CD4-positive, alpha-beta T cell treated with Interferon alpha-2 for 1 hour (primary cell): ENCODE data around the gene CDH26.
"Not testable (repeated sequence)": the region's sequence is repeated elsewhere in the genome, so short reads cannot be mapped to it uniquely, and the experiment has no call there.

Experiments
- DNase-seq, 2 donors: peaks; one replicate each; pipeline ENCODE4 v3.0.0-alpha.2; 2020 to 2022

The CDH26 gene

DNA sequence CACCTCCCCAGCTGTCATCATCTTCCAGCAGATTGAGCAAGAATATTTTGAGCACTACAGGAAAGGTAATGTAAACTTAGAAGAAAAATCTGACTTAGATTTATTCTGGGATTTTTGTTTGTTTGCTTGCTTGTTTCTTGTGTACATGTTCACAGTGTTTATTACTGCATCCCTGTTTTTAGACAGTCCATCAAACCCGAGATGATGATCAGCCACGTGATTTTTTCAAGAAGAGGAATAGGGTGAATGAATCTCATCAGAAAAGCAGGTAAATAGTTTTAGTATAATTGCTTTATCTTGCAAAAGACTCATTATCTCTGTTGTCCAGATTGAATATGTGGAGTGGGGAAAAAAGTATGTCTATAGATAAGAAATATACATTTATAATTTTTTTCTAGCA is 16.0 kb upstream of the CDH26 start:
- no peak for DNase-seq

DNA sequence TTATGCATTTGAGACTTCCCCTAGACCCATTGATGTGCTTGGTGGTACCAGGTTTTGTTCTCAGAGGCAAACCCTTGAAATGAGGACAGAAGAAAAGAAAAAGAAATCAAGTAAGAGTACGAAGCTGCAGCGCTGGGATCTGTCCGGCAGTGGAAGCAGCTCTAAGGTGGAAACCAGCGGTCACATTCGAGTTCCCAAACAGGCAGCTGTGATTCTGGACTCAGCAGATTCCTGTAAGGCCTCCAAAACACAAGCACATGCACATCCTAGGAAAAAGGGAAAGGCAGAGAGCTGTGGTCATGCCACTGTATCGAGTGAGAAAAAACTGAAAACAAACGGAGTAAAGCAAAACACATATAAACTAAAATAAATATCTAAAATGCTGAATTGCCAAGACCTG is 13.5 kb upstream of the CDH26 start:
- DNase-seq = no peak

GRCh38 chr20:59945175-59945574 is 13.0 kb upstream of the CDH26 start:
- DNase-seq = no peak

- no peak for DNase-seq
Observed at GRCh38 chr20:59945731-59946130, 12.5 kb upstream of the CDH26 start.

DNA sequence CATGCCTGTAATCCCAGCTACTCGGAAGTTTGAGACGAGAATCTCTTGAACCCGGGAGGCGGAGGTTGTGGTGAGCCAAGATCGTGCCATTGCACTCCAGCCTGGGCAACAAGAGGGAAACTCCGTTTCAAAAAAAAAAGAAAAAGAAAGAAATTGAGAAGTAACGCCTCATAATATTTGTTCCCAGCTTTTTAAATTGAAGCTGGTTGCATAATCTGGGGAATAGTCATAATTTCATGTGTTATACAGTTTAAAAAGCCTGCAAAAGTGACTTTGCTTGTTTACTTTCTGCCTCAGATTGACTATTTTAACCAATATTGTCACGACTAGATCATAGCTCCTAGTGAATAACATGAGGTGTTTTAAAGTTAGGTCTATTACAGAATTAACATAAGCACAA is 10.8 kb upstream of the CDH26 start:
- no peak for DNase-seq

DNA sequence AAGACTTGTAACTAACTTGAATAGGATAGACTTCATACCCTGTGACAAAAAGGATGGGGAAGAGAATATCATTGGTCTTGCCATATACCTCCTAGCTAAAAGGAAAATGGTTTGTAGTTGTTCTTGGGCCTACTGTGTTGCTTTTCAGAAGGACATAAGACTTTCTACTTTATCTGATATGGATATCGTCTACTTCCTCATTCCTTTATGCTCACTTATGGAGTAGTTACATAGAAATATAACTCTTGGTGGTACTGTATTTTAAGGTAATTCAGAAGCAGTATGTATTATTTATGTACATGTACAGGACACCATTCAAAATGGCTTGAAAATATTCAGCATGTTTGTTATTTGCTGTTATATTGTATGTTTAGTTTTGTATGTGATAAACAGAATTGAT is 10.0 kb upstream of the CDH26 start:
- DNase-seq = no peak

DNA sequence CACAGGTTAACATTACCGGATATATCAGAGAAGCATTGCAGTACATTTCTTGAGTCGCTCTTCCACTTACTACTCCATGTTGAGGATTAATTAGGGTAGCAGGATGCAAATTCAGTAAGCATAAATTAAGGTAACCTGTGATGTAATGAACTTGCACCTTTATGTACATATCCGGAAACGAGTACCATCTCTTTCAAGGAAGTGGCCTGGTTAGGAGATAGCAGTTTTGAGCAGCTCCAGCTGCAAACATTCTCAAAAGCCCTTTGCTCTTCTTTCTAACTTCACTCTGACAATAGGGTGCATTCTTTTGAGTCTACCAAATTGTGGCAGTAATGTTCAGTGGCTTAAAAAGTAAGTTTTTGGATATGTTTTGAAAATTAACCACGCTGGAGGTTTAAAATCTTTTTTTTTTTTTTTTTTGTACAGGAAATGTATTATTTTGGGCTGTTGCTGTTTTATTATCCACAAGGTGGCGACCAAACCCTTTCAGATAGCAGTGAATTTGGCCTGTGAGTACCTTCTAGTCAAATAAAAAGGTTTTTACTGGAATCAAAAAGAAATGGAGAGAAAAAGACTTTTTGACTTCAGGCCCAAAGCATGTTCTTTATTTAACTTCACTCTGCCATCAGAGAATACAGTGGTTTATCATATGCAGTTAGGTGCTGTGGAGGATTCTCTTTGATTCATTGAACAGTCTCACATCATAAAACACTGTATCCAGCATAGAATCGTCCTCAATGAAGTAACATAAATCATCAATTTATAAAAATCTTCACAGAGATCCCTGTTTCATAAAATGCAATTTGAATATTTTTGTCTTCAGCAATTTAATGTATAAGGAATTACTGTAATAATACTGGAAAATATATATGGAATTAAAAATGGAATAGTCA is 9.1 kb upstream of the CDH26 start:
- DNase-seq = peak; percentile 54 to 77

DNA sequence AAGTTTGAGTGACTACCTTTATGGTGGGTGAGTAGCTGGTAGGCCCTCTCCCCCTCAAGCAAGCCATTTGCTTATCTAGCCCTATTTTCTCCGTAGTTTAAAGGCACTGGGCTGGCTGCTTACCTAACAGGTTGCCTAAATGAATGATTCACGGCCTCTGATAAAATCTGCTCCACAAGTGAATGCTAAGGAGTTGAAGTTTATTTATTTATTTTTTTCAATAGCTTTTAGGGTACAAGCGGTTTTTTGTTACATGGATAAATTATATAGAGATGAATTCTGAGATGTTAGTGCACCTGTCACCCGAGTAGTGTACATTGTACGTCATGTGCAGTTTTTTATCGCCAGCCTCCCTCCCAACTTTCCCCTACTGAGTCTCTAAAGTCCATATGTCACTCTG is 8.3 kb upstream of the CDH26 start:
- no peak for DNase-seq

- no peak for DNase-seq
Observed at GRCh38 chr20:59954718-59955117, 3.5 kb upstream of the CDH26 start.

DNA sequence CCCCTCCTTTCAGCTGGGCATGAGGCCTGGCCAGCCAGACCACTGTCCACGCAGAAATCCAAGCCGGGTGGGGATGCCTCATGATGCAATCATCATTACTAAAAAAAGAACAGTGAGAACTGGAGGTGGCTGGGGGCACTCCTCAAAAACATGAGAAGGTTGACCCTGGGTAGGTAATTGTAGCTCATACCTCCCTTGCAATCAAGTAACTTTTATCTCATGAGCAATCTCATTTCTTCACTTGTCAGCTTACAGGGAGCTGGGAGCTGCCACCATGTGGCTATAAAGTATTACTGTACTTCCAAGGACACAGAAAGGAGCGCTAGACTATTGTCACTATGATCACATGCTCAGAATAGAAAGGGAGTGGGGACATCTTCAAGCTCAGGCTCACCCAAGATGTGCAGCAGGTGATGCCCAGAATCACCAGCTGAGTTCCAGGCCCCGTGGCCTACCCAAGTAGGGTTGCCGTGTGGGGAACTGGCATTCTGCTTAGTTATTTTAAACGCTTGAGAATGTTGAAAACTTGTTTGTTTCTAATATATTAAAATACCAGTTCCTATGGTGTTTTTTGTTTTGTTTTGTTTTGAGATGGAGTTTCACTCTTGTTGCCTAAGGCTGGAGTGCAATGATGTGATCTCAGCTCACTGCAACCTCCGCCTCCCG is 3.0 kb upstream of the CDH26 start:
- peak in 1 of 2 donors; percentile 13 for DNase-seq

- not testable (repeated sequence) for DNase-seq
Observed at GRCh38 chr20:59957568-59957967, 655 bp upstream of the CDH26 start.

DNA sequence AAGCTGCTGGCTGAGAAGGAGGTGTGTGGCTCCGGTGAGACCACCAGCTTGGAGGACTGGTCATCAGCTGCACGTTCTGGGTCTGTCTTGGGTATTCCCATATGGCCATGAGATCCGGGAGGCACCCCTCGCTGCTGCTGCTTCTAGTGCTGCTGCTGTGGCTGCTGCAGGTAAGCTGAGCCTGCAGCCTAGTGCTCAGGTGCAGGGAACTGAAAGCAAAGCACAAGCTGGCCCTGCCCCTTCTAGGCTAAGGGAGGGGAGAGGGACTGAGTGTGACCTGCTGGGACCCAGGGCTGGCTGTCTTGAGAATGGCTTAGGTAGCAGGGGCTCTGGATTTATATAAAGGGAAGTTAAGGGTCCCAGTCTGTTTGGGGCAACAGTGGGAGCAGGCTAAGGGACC is 403 bp downstream of the CDH26 start:
- no peak for DNase-seq

GRCh38 chr20:59961423-59961822 is 3.2 kb downstream of the CDH26 start:
- no peak for DNase-seq

DNA sequence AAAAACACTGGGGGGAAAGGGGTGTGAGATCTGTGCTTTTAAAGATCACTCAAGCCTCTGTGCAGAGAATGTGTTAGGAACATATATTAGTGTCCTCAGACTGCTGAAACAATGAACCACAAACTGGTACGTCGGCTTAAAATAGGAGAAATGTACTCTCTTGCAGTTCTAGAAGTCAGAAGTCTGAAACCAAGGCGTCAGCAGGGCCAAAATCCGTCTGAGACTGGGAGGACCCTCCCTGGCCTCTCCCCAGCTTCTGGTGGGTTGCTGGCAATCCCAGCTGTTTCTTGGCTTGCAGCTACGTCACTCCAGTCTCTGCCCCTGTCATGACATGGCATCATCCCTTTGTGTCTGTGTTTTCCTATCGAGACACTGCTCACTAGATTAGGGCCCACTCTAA is 3.9 kb downstream of the CDH26 start:
- DNase-seq = no peak

DNA sequence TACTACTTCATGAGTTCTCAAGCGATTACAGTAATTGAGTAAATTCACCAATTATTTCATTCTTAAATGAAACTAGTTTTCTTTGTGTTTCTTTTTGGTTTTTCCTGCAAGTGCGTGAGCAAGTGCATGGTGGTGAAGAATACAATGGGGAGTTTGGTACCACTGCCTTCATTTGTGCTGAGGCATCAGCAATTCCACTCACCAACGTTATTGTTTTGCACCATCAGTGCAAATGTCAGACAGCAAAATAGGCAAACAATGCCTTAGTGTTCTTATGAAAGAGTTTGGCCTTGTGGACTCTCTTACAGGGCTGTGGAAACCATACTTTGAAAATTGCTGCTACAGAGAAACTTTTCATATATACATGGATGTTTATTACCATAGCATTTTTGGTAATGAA is 8.2 kb downstream of the CDH26 start:
- no peak for DNase-seq

GRCh38 chr20:59971428-59971827 is 13.2 kb downstream of the CDH26 start:
- DNase-seq = no peak

DNA sequence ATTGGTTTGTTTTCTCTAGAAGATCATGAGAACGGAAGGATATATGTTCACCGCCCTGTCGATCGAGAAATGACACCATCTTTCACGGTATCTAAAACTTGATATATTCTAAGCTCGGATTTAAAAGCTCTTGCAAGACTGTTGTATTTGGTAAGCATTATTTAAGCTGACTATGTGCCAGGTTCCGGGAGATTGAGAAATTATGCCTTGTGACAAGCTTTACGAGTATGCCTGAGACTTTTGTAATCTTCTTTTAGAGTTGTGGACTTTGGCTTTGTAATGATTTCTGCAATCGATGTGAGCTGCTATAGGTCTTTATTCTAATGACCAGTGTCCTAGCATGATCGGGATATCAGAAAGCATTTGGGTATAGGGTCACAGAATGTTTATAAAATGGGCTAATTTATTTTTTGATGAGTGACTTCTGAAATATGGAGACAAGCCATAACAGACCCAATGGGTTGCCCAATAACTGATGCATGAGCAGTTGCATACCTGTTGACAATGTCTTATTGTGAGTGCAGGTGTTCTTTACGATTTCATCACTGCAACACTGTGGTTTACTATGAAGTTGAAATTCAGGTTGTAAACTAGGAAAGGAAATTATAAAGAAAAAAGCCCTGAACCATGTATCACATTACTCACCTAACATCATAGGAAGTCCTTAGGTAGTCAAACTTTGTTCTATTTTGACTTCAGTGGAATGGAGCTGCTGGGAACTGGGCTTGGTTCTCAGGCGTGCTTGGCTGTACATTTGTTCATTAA is 14.0 kb downstream of the CDH26 start:
- DNase-seq = no peak

DNA sequence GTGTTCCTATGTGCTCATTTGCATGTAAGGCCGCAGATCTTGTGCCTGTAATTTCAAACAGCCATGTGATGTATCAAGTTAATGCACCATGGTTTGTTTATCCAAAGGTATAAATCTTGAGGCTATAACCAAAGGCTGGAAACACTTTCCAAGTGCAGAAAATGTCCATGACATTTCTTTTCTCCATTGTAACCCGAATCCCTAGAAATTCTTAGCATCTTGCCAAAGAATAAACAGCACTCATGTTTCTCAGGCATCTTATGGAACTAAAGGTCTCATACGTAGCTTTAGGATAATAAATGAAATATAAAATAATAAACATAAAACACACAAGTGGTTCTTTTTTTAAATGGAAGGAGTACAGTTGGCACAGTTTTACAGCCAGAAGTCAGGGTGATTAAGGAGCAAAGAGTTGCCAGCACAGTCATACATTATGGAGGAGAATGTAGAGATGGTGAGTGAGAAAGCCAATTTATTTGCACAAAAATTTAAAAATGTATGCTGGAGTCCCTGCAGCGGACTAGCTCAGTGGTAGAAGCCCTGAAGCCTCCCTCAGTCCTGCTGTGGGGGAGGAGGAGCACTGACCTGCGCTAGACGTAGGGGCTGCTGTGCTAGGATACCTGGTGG is 18.0 kb downstream of the CDH26 start:
- no peak for DNase-seq

GRCh38 chr20:59977086-59977485 is 18.9 kb downstream of the CDH26 start:
- no peak for DNase-seq

DNA sequence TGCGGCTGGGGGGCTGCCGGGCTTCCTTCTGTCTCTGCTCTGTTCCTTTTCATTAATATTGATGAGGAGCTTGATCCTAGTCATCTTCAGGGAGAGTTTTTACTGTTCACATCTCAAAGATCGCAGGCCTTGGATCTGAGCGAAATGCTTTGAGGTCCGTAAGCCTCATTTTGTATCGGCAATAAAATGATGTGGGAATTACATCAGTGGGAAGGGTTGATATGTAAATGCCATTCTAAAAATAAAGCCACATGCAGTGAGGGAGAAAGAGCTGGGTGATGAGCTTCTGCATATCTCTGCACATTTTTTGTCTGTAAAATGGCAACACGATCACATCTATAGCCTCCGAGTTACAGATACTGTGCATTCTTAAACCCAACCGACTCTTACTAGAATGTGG is 24.9 kb downstream of the CDH26 start:
- no peak for DNase-seq

GRCh38 chr20:59984541-59984940 is 26.3 kb downstream of the CDH26 start:
- DNase-seq = no peak

DNA sequence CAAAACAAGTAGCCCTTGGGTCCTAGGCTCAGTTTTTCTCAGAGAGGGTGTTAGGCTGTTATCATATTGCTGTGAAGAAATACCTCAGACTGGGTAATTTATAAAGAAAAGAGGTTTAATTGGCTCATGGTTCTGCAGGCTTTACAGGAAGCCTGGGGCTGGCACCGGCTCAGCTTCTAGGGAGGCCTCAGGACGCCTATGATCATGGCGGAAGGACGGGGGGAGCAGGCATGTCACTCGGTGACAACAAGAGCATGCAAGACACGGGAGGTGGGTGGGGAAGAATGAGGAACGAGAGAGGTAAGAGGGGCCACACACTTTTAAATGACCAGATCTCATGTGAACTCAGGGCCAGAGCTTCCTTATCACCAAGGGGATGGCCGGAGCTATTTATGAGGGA is 26.9 kb downstream of the CDH26 start:
- no peak for DNase-seq

- no peak for DNase-seq
Observed at GRCh38 chr20:59985864-59986263, 27.6 kb downstream of the CDH26 start.
